ENCODE results near the gene RASD2.
A peak's percentile ranks its signal among the peaks of the same experiment; 100 is the strongest.
"Not testable (repeated sequence)": the region's sequence is repeated elsewhere in the genome, so short reads cannot be mapped to it uniquely, and the experiment has no call there.

RASD2 gene

GRCh38 chr22:35540595-35541253 lies at the start of gene RASD2:
RASD2 (plus strand) TSS chr22:35540831; CDS start chr22:35546810, 5,979 bp downstream.
- DNase-seq: peak; percentile 88

GRCh38 chr22:35491061-35491907 lies 49.3 kb upstream of the RASD2 start:
- DNase-seq: not testable (repeated sequence)

- DNase-seq: no peak
Observed at GRCh38 chr22:35491908-35492380, 48.7 kb upstream of the RASD2 start.

- no peak for DNase-seq
Observed at GRCh38 chr22:35493074-35493473, 47.6 kb upstream of the RASD2 start.

DNA sequence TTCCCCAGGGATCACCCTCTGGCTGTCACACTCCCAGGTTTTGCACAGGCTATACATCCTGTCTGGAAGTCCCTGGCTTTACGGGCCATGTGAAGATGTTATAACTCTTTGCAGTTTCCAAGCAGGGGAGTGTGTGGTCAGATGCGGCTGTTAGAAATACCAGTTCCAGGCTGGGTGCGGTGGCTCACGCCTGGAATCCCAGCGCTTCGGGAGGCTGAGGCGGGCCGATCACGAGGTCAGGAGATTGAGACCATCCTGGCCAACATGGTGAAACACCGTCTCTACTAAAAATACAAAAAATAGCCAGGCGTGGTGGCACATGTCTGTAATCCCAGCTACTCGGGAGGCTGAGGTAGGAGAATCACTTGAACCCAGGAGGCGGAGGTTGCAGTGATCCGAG lies 44.9 kb upstream of the RASD2 start:
- DNase-seq: not testable (repeated sequence)

DNA sequence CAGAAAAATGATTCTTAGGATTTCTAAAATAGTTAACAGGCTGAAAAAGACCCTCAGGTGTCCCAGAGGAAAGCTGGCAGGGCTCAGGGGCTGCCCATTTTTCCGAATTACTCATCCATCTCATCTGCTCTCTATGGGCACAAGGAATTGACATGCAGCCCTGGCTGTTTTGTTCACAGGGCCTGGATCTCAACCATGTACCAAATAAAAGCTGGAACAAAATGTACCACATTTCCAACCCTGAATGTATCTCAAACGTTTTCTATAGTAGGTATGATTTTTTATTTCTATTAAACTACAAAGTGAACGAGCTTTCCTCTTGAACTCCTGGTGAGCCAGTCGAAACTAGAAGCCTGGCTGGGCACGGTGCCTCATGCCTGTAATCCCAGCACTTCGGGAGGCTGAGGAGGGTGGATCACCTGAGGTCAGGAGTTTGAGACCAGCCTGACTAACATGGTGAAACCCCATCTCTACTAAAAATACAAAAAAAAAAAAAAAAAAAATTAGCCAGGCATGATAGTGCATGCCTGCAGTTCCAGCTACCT lies 43.8 kb upstream of the RASD2 start:
- no peak for DNase-seq

GRCh38 chr22:35498026-35498800 lies 42.4 kb upstream of the RASD2 start:
- DNase-seq: no peak

GRCh38 chr22:35502836-35503235 lies 37.8 kb upstream of the RASD2 start:
- DNase-seq: no peak

- no peak for DNase-seq
Observed at GRCh38 chr22:35505399-35506258, 35.0 kb upstream of the RASD2 start.

DNA sequence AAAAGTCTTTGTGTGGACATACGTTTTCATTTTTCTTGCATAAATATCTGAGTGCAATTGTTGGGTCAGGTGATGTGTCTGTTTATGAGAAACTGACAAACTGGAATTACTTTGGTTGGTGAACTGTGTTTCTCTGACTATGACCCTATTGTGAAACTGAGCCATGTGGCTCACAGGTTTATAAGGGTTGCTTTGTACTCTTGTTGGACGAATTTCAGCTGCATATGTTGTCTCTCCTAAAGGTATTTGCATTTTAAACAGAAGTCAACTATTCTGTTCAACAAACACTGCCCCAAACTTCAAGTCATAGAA lies 34.4 kb upstream of the RASD2 start:
- no peak for DNase-seq

GRCh38 chr22:35507851-35508250 lies 32.8 kb upstream of the RASD2 start:
- not testable (repeated sequence) for DNase-seq

GRCh38 chr22:35509451-35509850 lies 31.2 kb upstream of the RASD2 start:
- DNase-seq: no peak

GRCh38 chr22:35509960-35510359 lies 30.7 kb upstream of the RASD2 start:
- no peak for DNase-seq

- no peak for DNase-seq
Observed at GRCh38 chr22:35510481-35510934, 30.1 kb upstream of the RASD2 start.

DNA sequence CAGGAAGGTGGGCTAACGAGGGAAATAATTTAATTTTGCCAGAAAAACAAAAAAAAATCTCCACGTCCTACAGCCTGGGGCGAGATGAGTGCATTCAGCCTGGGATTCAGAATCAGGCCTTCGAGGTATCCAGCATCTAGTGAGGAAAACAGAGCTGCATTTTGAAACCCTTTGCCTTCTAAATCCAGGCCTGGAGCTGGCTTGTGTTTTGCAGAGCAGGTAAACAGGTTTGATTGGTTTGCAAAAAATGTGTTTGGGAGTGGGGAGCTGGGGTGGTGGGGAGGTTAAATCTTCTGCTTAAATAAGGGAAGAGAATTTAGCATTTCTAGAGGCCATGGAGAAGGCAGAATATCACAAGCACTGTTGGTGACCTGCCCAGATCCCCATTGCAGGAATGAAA lies 29.7 kb upstream of the RASD2 start:
- no peak for DNase-seq

GRCh38 chr22:35514366-35514765 lies 26.3 kb upstream of the RASD2 start:
- no peak for DNase-seq

DNA sequence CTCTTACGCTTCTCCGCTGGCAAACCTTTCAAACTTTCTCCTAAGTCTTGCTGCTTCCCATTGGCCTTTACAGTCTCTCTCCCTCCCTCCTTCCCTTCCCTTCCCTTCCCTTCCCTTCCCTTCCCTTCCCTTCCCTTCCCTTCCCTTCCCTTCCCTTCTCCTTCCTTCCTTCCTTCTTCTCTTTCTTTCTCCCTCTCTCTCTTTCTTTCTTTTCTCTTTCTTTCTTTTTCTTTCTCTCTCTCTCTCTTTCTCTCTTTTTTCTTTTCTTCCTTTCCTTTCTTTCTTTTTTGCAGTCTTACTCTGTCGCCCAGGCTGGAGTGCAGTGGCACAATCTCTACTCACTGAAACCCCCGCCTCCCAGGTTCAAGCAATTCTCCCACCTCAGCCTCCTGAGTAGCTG lies 24.7 kb upstream of the RASD2 start:
- DNase-seq: not testable (repeated sequence)

- no peak for DNase-seq
Observed at GRCh38 chr22:35516723-35517122, 23.9 kb upstream of the RASD2 start.

GRCh38 chr22:35517207-35517606 lies 23.4 kb upstream of the RASD2 start:
- no peak for DNase-seq

- peak; percentile 53 for DNase-seq
Observed at GRCh38 chr22:35517769-35518530, 22.7 kb upstream of the RASD2 start.

DNA sequence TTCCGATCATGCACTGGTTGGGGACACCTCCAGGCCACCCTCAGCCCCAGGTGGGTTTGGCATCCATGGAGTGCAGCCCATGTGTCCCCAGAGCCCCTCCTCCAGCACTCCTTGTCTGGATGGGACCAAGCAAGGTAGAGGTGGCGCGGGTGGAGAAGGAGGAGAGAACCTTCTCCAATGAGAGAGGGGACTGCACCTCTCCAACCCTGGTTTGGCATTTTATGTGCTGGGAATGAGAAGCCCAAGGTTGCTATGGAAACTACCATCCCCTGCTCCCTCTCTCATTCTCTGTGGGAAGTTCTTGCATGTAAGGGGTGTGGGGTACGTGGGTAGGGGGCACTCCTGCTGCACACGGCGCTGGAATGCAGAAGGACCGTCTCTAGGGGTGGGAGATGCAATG lies 21.8 kb upstream of the RASD2 start:
- DNase-seq: no peak

All from NCI-H69 (cell line).